Middle frontal gyrus (tissue), 1 donor: ENCODE results near the gene MCRIP1.

Experiments used
- DNase-seq: peaks from one replicate; pipeline ENCODE4 v3.0.0-alpha.2; 2015; ENCODE audit warnings: low spot score; ENCODE audit errors: extremely low spot score

The MCRIP1 gene

GRCh38 chr17:81833160-81833920 lies at the start of gene MCRIP1:
Gene MCRIP1 (minus strand): TSS chr17:81833291. CDS start chr17:81824506, 8,785 bp downstream.
- DNase-seq = peak; percentile 86

- no peak for DNase-seq
Measured at GRCh38 chr17:81879121-81879520, 46.0 kb upstream of the MCRIP1 start.

- no peak for DNase-seq
Measured at GRCh38 chr17:81878294-81878693, 45.2 kb upstream of the MCRIP1 start.

GRCh38 chr17:81877569-81877968 lies 44.5 kb upstream of the MCRIP1 start:
- DNase-seq = no peak

- peak; percentile 81 for DNase-seq
Measured at GRCh38 chr17:81871387-81872230, 38.5 kb upstream of the MCRIP1 start.

- DNase-seq = no peak
Measured at GRCh38 chr17:81870981-81871386, 37.9 kb upstream of the MCRIP1 start, which contains the start of gene ARHGDIA. Gene ARHGDIA (minus strand): TSS chr17:81871337. CDS start chr17:81869930, 1,407 bp downstream.

GRCh38 chr17:81870131-81870980 lies 37.3 kb upstream of the MCRIP1 start:
- no peak for DNase-seq

GRCh38 chr17:81869221-81870130 lies 36.4 kb upstream of the MCRIP1 start:
- DNase-seq = no peak

GRCh38 chr17:81868674-81869220 lies 35.7 kb upstream of the MCRIP1 start:
- no peak for DNase-seq

GRCh38 chr17:81867991-81868673 lies 35.0 kb upstream of the MCRIP1 start:
- no peak for DNase-seq

GRCh38 chr17:81867170-81867990 lies 34.3 kb upstream of the MCRIP1 start:
- DNase-seq = no peak

- DNase-seq = no peak
Measured at GRCh38 chr17:81866440-81867169, 33.5 kb upstream of the MCRIP1 start.

GRCh38 chr17:81865733-81866439 lies 32.8 kb upstream of the MCRIP1 start:
- no peak for DNase-seq

GRCh38 chr17:81865358-81865732 lies 32.3 kb upstream of the MCRIP1 start:
- DNase-seq = no peak

- no peak for DNase-seq
Measured at GRCh38 chr17:81863833-81864768, 31.0 kb upstream of the MCRIP1 start.

- no peak for DNase-seq
Measured at GRCh38 chr17:81863123-81863675, 30.1 kb upstream of the MCRIP1 start.
